ENCODE results near the gene MYH9. TPM values are rescaled to one million over a fixed set of nuclear protein-coding genes. Genes with fewer than 3 reads are reported as not detected.

MYH9 gene
- 1,046 to 1,908 TPM (median 1,853 TPM) in 3 replicates for total RNA-seq
- long read RNA-seq, full-length matches to known transcripts = 1,018 of 2,122 reads
- long read RNA-seq, partial matches to known transcripts = 820 of 2,122 reads
- long read RNA-seq, other reads (novel, unspliced or antisense) = 284 of 2,122 reads

DNA sequence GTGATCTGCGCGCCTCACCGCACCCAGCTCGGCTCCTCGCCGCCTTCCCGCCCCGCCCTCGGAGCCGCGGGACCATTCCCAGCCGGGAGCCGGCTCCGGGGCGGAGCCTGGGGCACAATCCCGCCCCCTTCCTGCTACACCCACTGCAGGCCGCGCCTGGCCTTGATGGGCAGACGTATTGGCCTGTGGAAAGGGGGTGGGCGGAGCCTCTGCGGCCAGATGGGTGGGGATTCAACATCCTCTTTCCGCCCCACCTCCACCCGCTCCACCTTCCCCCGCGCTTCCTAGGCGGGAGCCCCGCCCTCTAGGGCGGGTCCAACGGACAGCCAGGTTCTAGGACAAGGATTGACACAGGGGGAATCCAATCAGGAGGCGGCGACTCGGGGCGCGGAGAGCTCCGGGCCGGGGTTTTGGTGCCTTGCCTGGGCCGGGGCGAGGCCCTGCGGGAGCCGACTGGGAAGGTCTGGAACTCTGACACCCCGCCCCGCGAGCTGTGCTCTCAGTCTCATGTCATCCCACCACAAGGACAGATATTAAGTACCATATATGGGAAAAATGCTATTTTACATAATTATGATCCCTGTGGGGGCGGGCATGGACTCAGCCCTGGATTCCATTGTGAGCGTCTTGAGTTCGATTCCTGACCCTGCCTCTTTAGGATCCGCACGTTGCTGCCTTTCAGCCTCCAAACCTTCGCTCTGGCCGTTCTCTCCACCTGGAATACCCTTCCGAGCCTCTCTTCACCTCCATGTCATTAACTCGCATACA is at the start of gene MYH9:
Gene MYH9 (minus strand): TSS at position 9 of the 768 bp plus-strand sequence. CDS start 38,731 bp downstream, outside the sequence.
- no peaks in the 10 kb centered on the region for H3K27me3 Mint-ChIP-seq (ENCODE audit: low read depth)
- no peaks in the 10 kb centered on the region for H3K9me3 Mint-ChIP-seq (ENCODE audit: low read depth)
- peak within 1 kb of the TSS; percentile 98 for H3K27ac Mint-ChIP-seq (ENCODE audit: unreplicated experiment)
- peak within 1 kb of the TSS; percentile 93 for H3K4me3 Mint-ChIP-seq (ENCODE audit: unreplicated experiment)
- peak; percentile 17 for TF ChIP-seq CTCF (IDR thresholded peaks at IDR 0.05)
- DNase-seq (ENCODE audit: low spot score) = peak; percentile 100
- peaks cover 24% of the 10 kb centered on the region for H3K36me3 Mint-ChIP-seq (ENCODE audit: low read depth)
- H3K4me1 Mint-ChIP-seq (ENCODE audit: low read depth) = peaks cover 38% of the 10 kb centered on the region

DNA sequence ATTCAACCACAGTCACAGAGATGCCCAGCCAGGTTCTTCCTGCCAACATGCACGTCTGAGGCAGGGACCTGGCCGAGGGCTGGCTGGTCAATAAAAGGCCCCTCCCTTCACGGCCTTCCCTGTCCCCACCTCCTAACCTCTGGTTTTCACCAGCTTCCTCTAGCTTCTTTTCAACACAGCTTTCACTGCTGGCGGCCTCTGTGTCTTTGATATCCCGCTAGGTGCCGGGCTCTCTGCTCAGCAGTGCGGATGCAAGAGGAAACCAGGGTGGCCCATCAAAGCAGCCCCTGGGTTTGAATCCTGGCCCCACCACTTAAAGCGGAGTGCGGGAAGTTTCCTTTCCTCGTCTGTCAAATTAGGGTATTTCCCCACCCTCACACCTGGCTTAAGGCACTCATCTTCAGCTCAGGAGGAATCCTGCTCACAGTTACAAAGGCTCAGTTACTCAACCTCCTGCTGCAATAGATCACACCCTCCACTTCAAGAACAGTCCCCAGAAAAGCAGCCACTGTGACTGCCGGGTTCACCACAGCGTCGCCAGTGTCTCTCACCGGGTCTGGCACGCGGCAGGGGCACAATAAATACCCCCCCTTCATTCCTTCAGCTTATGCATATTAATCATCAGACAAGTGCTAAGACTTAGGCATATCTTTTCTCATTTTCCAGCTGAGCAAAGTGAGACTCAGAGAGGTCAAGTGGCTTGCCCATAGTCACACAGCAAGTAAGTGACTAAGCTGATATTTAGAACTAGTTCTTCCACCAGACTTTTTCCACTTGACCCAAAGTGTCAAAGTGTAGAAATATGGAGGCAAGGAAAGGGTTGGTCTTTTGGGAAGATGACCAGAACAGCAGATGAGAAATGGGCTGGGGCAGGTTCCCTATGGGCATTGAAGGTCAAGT is 48.0 kb upstream of the MYH9 start:
- Mint-ChIP-seq H3K9me3 (ENCODE audit: low read depth) (no peaks in the 10 kb centered on the region), H3K27ac (ENCODE audit: unreplicated experiment) (peak overlapping the region; percentile 54), H3K27me3 (ENCODE audit: low read depth) (no peaks in the 10 kb centered on the region), H3K4me3 (ENCODE audit: unreplicated experiment) (no peak overlapping the region), H3K4me1 (ENCODE audit: low read depth) (peaks cover 89% of the 10 kb centered on the region), H3K36me3 (ENCODE audit: low read depth) (no peaks in the 10 kb centered on the region)
- TF ChIP-seq CTCF (IDR thresholded peaks at IDR 0.05) = no peak
- DNase-seq (ENCODE audit: low spot score) = no peak

DNA sequence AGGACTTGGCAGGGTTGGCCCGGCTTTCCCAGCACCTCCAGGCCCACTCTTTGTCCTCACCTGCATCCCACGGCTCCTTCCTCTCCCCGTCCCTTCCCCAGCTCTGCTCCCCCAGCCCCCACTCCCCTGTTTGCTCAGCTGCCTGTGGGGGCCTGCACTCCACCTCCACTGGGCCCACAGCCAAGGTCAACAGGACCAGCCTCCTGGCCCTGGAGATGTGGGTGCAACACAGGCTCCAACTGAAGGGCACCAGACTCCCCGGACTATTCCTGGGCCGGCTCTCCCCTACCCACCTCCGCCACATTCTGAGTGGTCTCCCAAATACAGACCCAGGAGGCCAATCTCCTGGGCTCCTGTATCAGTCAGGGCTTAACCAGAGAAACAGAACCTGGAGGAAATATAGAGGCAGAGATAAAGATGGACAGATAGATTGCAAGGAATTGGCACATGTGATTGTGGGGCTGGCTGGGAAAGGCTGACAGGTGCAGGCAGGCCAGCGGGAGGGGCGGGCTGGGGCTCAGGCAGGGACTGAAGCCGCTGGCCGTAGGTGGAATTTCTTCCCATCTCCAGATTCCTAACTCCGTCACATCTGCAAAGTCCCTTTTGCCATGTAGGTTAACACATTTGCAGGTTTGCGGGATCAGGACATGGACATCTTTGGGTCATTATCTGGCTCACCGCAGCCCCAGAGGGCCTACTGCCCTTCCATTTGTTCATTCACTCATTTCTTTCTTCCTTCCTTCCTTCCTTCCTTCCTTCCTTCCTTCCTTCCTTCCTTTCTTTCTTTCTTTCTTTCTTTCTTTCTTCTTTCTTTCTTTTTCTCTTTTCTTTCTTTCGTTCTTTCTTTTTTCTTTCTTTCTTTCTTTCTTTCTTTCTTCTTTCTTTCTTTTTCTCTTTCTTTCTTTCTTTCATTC is 45.8 kb upstream of the MYH9 start:
- H3K36me3 Mint-ChIP-seq (ENCODE audit: low read depth) = no peaks in the 10 kb centered on the region
- H3K9me3 Mint-ChIP-seq (ENCODE audit: low read depth) = no peaks in the 10 kb centered on the region
- H3K4me3 Mint-ChIP-seq (ENCODE audit: unreplicated experiment) = no peak overlapping the region
- no peak for TF ChIP-seq CTCF (IDR thresholded peaks at IDR 0.05)
- H3K27me3 Mint-ChIP-seq (ENCODE audit: low read depth) = no peaks in the 10 kb centered on the region
- H3K27ac Mint-ChIP-seq (ENCODE audit: unreplicated experiment) = peak overlapping the region; percentile 84
- DNase-seq (ENCODE audit: low spot score) = no peak
- peaks cover 69% of the 10 kb centered on the region for H3K4me1 Mint-ChIP-seq (ENCODE audit: low read depth)

GRCh38 chr22:36432592-36433317 is 45.0 kb upstream of the MYH9 start:
- no peak for DNase-seq (ENCODE audit: low spot score)
- Mint-ChIP-seq H3K27ac (ENCODE audit: unreplicated experiment) (peak overlapping the region; percentile 84), H3K4me3 (ENCODE audit: unreplicated experiment) (peak overlapping the region; percentile 38), H3K27me3 (ENCODE audit: low read depth) (no peaks in the 10 kb centered on the region), H3K9me3 (ENCODE audit: low read depth) (no peaks in the 10 kb centered on the region), H3K36me3 (ENCODE audit: low read depth) (no peaks in the 10 kb centered on the region), H3K4me1 (ENCODE audit: low read depth) (peaks cover 64% of the 10 kb centered on the region)
- no peak for TF ChIP-seq CTCF (IDR thresholded peaks at IDR 0.05)
